Activated CD4-positive, alpha-beta T cell treated with anti-CD3 and anti-CD28 coated beads, Interleukin-2, Interleukin-6, amounts not matched to agents 100 ng/mL and 50 ng/mL, durations not matched to agents 16 hours and 8 hours (primary cell): ENCODE results near the gene SSBP3.

Experiments used
- DNase-seq: peaks from one replicate; pipeline ENCODE4 v3.0.0-alpha.2; 2020

SSBP3 gene

DNA sequence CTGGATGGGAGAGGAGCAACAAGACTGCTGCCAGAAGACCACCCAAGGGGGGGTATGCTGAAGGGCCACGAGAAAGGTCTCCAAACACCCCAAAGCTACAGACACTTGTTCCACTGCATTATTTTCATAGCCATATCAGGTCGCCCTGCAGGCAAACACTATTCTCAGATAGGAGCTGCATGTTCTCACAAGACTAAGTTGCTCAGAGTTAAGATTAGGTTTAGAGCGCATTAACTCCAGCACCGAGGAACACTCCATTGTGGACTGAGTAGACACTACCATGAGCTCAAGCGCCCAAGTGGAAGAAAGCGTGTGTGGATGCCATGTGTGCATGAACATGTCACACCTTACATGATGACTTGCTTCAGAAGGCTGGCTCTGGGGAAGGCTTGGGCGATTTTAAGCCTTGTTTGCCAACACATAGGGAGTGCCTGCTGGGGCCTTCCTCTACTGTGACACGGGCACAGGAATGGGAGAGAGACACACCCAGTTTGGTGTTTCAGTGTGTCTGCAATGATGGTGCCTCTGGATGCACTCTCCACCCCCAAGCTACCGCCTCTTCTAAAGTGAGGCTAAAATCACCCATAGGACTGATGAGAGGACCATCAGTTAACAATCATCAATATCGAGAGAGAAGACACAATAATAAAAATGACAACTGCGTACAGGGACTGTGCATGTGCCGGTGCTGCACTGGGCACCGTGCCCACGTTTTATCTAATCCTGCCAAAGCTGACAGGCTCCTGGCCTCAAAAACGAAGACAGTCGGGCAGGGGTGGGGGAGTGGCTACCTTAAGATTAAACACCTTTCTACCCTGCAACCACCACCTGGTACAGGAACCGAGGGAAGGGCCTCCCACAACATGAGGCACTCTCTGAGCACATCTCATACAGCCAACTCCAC lies 34.9 kb downstream of the SSBP3 start:
- no peak for DNase-seq

GRCh38 chr1:54370287-54370989 lies 35.8 kb downstream of the SSBP3 start:
- no peak for DNase-seq

- DNase-seq: no peak
Measured at GRCh38 chr1:54367613-54368012, 38.6 kb downstream of the SSBP3 start.

- DNase-seq: no peak
Measured at GRCh38 chr1:54365847-54366246, 40.3 kb downstream of the SSBP3 start.

DNA sequence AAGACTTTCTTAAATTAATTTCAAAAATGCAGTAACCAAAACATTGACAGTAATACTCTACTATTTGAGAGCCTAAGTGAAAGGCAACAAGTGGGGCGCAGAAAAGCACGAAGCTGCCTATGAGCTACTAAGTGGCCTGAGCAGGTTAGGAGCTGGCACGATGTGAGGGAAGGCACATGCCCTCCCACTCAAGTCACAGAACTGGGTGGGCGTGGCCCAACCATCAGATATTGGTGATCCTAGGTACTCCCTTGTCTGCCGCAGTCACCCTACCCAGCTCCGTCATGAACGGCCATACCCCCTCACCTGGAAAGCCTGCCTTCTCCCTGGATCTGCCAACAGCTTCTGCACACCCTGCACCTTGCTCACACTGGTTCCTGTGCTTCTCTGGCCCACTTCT lies 40.8 kb downstream of the SSBP3 start:
- DNase-seq: no peak

- no peak for DNase-seq
Measured at GRCh38 chr1:54364995-54365394, 41.2 kb downstream of the SSBP3 start.

- no peak for DNase-seq
Measured at GRCh38 chr1:54364582-54364981, 41.6 kb downstream of the SSBP3 start.

GRCh38 chr1:54363925-54364324 lies 42.3 kb downstream of the SSBP3 start:
- DNase-seq: no peak

- no peak for DNase-seq
Measured at GRCh38 chr1:54362881-54363340, 43.3 kb downstream of the SSBP3 start.

DNA sequence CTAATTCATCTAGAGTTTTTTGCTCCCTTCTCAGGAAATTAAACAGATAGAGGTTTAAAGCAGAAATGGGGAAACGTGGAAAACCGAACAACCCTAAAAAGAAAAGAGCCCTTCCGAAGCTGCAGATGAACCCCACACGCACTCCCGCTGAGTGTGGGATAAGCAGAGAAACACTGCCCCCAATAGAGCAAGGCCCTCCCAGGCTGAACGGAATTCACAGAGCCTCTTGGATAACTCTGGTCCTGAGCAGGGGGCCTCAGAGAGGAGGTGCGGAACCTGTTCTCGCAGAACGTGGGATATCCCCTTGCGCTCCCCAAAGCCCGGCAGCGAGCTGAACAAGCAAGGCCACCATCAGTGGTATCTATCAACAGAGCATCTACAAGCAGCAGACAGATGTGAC lies 44.9 kb downstream of the SSBP3 start:
- no peak for DNase-seq

- no peak for DNase-seq
Measured at GRCh38 chr1:54360165-54361005, 45.8 kb downstream of the SSBP3 start.

- no peak for DNase-seq
Measured at GRCh38 chr1:54359393-54360162, 46.6 kb downstream of the SSBP3 start.

DNA sequence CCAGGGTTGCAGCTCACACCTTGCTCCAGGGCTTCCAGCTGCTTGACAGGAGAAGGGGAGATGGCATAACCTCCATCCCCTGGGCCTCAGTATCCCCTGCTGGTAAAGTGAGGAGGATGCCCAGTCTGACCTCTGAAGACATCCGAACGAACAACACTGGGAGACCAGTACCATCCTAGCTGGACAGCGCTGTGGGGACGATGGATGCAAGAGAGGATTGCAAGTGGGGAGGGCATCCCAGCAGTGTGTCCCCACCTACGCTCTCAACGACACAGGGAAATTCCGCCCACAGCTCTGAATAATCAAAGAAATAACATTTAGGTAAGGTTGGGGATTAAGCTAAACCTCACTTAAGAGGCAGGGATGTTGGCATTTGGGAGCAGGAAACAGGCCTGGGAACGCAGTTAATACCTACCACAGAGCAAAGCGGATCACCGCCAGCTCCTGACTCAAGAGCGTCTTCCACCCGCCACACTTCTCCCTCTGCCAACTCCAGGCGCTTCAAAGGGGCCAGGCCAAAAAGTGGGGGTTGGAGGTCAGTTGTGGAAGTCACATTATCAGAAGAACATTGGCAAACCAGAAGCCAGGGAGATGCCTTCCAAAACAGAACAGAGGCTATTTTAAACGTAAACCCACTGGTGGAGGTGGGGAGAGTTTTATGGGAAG lies 47.6 kb downstream of the SSBP3 start:
- no peak for DNase-seq

DNA sequence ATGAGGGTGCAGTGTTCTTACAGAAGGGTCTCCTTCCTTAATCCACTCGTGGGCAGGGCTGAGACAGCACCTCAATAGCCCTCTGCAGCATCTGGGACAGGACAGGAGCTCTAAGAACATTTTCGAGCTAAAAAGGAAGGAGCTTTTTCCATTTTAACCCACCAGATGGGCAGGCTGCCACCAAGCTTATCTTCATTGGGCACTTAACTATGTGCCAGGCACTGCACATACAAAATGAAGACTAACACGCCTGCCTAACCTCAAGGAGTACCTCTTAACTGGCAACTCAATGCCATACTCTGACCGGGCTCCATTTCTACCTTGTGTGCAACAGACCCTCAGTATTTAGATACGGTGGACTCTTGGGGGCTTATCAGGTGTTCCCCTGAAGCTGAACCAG lies 48.2 kb downstream of the SSBP3 start:
- no peak for DNase-seq

- DNase-seq: peak; percentile 13
Measured at GRCh38 chr1:54356680-54357147, 49.5 kb downstream of the SSBP3 start.

GRCh38 chr1:54355931-54356679 lies 50.1 kb downstream of the SSBP3 start:
- no peak for DNase-seq

DNA sequence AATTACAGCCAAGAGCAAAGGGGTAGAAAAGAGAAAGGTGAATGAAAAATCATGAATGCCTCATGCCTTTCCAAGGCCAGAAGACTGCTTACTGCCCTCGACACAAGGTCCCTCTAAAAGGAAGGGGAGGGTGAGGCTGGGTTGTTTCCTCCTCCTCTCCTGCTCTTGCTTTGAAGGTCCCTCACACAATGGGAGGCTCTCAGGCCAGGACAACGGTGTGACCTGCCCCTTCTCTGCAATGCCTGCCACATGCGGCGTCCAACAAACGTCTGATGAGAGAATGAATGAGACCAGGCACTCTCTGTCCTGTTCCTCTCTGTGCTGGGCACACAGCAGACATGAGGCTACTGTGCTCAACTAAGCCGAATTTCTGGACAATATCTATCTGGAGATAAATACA lies 51.3 kb downstream of the SSBP3 start:
- no peak for DNase-seq

DNA sequence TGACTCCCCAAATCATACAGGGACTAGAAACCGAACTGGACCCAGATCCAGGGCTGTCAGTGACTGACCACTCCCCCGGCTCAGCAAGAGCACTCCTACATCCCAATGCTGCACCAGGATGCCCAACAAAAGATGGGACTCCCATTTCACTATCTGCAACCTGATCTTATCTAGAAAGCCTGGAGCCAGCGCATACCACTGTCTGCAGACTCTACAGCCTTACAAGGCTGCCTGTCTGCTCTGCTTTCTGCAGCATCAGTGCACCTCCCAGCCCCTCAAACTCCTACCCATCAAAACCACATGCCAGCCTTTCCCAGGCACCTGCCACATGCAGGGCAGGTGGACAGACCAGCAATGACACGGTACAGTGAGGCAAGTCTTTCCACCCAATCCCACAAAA lies 52.2 kb downstream of the SSBP3 start:
- no peak for DNase-seq

- no peak for DNase-seq
Measured at GRCh38 chr1:54352755-54353154, 53.4 kb downstream of the SSBP3 start.

DNA sequence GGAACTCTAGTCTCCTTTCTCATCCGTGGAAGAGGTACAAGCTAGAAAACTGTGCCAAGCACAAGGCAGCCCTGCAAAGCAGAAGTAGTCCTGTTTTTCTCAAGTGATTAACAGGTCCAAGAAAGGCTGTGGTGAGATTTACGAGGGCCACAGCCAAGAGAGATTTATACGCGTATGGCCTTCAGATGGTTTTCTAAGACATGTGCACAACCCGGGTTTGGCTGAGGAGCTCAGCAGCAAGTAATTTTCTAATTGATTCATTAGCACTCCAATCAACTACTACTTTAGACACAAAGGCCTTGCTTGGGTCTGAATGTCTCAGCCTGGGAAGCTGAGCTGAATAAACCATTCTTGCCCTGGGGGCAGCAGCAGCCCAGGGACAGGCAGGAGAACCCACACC lies 55.8 kb downstream of the SSBP3 start:
- DNase-seq: no peak

DNA sequence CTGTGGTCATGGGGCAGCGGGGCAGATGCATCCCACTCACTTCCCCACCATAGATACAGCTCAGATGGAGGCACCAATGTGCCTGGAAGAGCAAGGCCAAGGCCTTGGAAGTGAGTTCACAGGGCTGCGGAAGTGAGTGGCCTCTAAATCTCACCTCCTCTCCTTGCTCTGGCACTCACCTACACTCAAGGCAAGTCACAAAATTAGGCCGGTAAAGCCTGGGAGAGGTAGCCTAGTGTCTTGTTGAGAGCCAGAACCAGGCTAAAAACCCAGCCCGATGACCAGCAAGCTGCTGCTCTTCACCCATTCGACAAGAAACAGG lies 57.5 kb downstream of the SSBP3 start:
- DNase-seq: no peak
